ENCODE data around the gene STAM.

Gene STAM

GRCh38 chr10:17648243-17649035, 4.5 kb downstream of the STAM start:
- DNase-seq: peak; percentile 27

- no peak for DNase-seq
Measured at GRCh38 chr10:17649052-17649451, 5.1 kb downstream of the STAM start.

DNA sequence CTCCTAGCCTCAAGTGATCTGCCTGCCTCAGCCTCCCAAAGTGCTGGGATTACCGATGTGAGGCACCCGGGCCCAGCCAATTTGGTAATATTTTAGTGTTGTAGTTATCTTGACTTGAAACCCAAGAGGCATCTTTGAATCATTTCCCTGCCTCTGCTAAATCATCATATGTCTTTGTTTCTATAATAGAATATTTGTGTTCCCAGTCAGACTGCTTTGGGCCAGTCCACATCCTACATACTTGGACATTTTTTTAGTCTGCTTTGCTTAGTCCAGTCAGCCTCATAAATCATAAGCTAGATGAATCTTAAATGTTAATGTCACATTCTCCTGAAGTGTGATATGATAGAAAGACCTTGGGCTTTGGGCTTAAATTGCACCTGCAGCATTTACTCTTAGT, 5.9 kb downstream of the STAM start:
- no peak for DNase-seq

DNA sequence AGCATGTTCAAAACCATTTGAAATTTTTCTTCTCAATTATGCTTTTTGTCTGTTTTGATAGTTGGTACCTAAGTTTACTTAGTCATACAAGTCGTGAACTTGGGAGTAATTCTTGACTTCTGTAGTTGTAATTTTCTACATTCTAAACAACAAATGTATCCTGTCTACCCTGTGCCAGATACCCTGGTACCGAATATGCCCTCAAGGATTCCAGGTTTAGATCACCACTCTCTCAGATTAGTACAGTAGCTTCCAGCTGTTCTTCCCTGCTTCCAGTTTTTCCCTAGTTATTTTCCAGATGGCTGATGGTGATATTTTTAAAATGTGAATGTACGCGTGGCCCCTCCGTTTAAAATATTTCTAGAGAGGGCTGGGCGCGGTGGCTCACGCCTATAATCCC, 6.5 kb downstream of the STAM start:
- no peak for DNase-seq

- no peak for DNase-seq
Measured at GRCh38 chr10:17651896-17652295, 7.9 kb downstream of the STAM start.

- no peak for DNase-seq
Measured at GRCh38 chr10:17652585-17652984, 8.6 kb downstream of the STAM start.

GRCh38 chr10:17655009-17655408, 11.1 kb downstream of the STAM start:
- DNase-seq: no peak

- DNase-seq: no peak
Measured at GRCh38 chr10:17655567-17656146, 11.7 kb downstream of the STAM start.

DNA sequence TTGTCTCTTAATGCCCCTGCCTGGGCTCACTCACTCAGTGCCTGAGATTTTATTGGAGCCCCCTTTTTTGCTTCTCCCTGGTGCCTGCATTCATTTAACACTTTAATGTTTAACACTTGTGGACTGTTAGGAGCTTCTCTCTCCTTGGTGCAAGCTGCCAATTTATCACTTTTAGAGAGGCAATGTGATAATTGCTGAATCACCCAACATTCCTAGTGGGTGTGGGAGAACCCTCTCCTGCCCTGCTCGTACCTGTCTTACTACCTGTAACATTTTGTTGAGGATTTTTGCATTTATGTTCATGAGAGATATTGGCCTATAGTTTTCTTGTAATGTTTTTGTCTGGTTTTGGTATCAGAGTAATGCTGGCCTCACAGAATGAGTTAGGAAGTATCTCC, 13.2 kb downstream of the STAM start:
- DNase-seq: no peak

DNA sequence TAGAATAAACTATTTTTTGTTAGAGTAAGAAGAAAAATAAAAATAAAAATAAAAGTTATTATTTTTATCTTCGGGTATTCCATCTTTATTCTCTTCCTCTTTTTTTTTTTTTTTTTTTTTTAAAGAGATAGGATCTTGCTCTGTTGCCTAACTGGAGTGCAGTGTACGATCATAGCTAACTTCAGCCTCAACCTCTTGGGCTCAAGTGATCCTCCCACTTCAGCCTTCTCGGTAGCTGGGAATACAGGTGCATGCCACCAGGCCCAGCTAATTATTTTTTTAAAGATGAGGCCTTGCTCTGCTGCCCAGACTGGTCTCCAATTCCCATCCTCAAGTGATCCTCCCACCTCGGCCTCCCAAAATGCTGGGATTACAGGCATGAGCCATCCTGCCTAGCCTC, 15.4 kb downstream of the STAM start:
- DNase-seq: no peak

DNA sequence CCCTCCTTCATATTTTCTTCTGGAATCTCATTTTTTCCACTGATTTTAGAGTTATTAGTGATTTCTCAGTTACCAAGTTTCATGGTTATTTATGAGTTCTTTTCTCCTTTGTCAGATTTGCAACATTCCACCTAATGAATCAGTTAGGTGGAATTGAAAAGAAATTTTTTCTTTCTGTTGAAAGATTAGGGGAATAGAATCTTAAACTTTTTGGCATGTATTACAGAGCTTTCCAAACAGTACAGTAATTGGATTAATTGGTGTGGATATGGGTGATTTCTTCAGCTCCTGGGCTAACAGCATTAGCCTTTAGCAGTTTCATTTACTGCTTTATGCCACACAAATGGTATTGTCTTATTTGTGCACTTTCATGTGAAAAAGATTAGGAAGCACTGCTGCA, 17.0 kb downstream of the STAM start:
- no peak for DNase-seq

DNA sequence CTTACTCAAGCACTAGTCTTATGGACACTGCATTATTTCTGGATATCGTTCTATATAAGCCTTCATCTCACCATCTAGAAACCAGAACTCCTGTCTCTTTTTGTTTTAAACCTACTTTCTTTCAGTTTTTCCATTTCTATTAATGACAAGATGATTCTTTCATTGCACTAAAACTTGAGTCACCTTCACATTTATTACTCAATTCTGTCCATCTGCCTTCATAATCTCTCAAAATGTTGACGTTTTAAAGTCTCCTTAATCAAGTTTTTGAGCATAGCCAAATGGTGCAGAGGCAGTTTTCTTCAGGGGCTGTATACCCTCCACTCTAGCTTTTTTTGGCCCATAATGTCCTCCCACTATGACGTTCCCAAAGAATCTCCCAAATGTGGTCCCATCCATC, 17.6 kb downstream of the STAM start:
- no peak for DNase-seq

- no peak for DNase-seq
Measured at GRCh38 chr10:17662193-17663138, 18.5 kb downstream of the STAM start.

DNA sequence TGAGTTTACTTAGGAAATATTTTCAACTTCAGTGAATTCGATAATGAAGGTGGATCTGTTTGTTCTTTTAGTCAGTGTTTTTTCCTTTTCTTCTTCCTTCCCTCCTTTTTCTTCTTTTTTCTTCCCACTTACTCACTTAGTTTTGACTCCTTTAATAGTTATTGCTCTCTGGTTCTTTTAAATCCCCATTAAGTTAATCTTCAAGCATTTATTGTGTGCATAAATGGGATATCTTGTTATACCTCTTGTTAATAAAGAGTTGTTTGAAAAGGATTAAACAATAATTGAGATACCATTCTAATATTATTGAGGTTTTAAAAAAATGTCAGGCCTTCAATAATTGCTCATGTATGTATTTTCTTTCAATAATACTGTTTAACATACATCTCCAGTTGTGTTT, 19.5 kb downstream of the STAM start:
- DNase-seq: no peak

- DNase-seq: no peak
Measured at GRCh38 chr10:17665747-17666146, 21.8 kb downstream of the STAM start.

DNA sequence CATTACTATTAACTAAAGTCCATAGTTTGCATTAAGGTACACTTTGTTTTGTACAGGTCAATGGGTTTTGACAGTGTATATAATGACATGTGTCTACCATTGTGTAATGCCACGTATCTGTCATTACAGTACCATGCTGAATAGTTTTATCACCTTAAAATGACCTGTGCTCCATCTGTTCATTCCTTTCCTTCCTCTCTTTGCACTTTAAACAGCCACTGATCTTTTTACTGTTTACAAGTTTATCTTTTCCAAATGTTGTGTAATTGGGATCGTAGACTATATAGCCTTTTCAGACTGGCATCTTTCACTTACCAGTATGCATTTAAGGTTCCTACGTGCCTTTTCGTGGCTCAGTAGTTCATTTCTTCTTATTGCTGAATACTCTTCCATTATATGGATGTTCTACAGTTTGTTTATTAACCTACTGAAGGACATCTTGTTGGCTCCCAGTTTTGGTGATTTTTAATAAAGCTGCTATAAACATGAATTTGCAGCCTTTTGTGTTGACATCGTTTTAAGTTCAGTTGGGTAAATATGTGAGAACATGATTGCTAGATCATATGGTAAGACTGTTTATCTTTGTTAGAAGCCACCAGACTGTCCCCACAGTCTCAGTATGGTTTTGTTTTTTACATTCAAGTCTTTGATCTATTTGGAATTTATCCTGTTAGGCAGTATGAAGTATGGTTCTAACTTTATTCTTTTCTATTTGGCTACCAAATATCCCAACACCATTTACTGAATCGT, 24.7 kb downstream of the STAM start:
- no peak for DNase-seq

DNA sequence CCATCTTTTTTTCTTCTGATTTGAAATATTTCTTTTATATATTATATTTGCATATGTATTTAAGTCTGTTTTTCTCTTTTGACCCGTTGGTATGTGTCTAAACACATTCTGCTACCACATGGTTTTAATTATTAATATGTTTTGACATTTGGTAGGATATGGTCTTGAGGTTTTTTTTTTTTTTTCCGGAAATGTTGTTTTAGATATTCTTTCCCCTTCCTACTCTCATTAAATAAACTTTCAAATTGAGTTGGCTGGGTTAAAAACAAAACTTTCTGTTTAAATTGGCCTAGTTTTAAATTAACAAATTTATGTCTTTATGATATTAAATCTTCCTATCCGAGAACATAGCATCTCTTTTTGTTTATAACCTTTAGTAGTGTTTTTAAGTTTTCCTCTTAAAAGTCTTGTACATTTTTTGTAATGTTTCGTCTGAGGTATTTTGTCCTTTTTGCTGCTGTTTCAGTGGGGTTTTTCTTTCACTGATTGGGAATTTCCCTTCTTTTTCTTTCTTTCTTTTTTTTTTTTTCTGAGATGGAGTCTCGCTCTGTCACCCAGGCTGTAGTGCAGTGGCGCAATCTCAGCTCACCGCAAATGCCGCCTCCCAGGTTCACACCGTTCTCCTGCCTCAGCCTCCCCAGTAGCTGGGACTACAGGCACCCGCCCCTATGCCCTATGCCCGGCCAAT, 25.4 kb downstream of the STAM start:
- DNase-seq: no peak

DNA sequence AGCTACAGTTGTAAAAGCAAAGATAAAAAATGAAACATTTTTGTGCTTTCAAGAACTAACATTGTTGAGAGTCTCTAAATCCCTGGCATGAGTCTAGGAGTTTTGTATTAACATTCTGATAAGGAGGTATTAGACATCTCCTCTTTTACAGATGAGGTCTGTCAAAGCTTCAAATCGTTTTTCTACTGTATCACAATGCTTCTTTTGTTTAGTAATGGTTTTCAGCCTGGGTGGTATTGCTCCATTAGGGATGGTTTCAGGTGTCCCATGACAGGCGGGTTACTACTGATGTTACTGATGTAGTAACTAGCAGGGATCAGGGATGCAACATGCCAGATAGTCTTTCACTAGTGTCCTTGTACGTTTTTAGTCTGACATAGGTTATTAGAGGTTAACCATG, 27.4 kb downstream of the STAM start:
- no peak for DNase-seq

- no peak for DNase-seq
Measured at GRCh38 chr10:17673471-17674061, 29.6 kb downstream of the STAM start.

- no peak for DNase-seq
Measured at GRCh38 chr10:17674566-17674965, 30.6 kb downstream of the STAM start.

DNA sequence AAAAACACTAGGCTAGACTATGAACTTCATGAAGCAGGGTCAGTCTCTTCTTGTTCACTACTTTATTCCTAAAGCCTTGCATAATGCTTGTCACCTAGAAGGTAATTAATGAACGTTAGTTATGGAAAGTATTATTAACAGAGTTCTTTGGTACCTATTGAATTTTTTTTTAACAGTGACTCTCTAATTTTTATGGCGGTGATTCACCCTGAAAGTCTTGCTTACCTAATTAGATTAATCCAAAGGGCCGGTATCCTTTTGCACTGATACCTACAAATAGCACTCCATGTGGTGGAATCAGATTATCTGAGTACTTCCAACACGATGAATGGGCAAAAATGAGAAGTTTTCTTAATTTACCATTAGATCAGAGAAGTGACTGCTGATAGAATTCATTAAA, 31.7 kb downstream of the STAM start:
- DNase-seq: no peak

- DNase-seq: no peak
Measured at GRCh38 chr10:17676919-17677318, 33.0 kb downstream of the STAM start.
